T-helper 2 cell treated with Interferon-gamma antibody and Interleukin-4, amounts not matched to agents 5 μg/mL and 100 μg/mL, for 36 hours (primary cell): Measurements from ENCODE around the gene APLN.
A peak's percentile ranks its signal among the peaks of the same experiment; 100 is the strongest.

Experiments
- DNase-seq: peaks from one replicate; pipeline ENCODE4 v3.0.0; 2021; ENCODE audit warnings: low spot score
- H3K27ac Mint-ChIP-seq: one replicate; pipeline ENCODE4 v1.8.0; 2021; ENCODE audit warnings: mild to moderate bottlenecking, mixed read lengths
- H3K27me3 Mint-ChIP-seq: one replicate; pipeline ENCODE4 v1.8.0; 2021; ENCODE audit warnings: low read depth, mixed read lengths
- H3K36me3 Mint-ChIP-seq: one replicate; pipeline ENCODE4 v1.8.0; 2021; ENCODE audit warnings: low read depth, mixed read lengths
- H3K4me1 Mint-ChIP-seq: one replicate; pipeline ENCODE4 v1.8.0; 2021; ENCODE audit warnings: low read depth, mixed read lengths
- H3K4me3 Mint-ChIP-seq: one replicate; pipeline ENCODE4 v1.8.0; 2022; ENCODE audit warnings: mild to moderate bottlenecking, moderate library complexity, mixed read lengths
- H3K9me3 Mint-ChIP-seq: one replicate; pipeline ENCODE4 v1.8.0; 2021; ENCODE audit warnings: mixed read lengths

The APLN gene

GRCh38 chrX:129686422-129686948 is 31.7 kb upstream of the APLN start:
- H3K36me3 Mint-ChIP-seq, result no peaks in the 10 kb centered on the region
- no peak overlapping the region for H3K27ac Mint-ChIP-seq
- no peaks in the 10 kb centered on the region for H3K9me3 Mint-ChIP-seq
- H3K4me3 Mint-ChIP-seq, result no peak overlapping the region
- no peaks in the 10 kb centered on the region for H3K4me1 Mint-ChIP-seq
- DNase-seq, result no peak
- H3K27me3 Mint-ChIP-seq, result no peaks in the 10 kb centered on the region

- Mint-ChIP-seq H3K4me1 (peaks cover 7% of the 10 kb centered on the region), H3K9me3 (no peaks in the 10 kb centered on the region), H3K27me3 (no peaks in the 10 kb centered on the region), H3K36me3 (no peaks in the 10 kb centered on the region), H3K27ac (no peak overlapping the region), H3K4me3 (no peak overlapping the region)
- no peak for DNase-seq
These were observed 28.2 kb upstream of the APLN start for GRCh38 chrX:129682979-129683378.

- H3K36me3 Mint-ChIP-seq, result no peaks in the 10 kb centered on the region
- H3K4me1 Mint-ChIP-seq, result peaks cover 7% of the 10 kb centered on the region
- no peaks in the 10 kb centered on the region for H3K9me3 Mint-ChIP-seq
- DNase-seq, result no peak
- peaks cover 5% of the 10 kb centered on the region for H3K27me3 Mint-ChIP-seq
- no peak overlapping the region for H3K27ac Mint-ChIP-seq
- H3K4me3 Mint-ChIP-seq, result no peak overlapping the region
These were observed 25.1 kb upstream of the APLN start for GRCh38 chrX:129679901-129680300.

- peak overlapping the region; percentile 57 for H3K4me3 Mint-ChIP-seq
- H3K36me3 Mint-ChIP-seq, result no peaks in the 10 kb centered on the region
- peaks cover 7% of the 10 kb centered on the region for H3K4me1 Mint-ChIP-seq
- no peaks in the 10 kb centered on the region for H3K9me3 Mint-ChIP-seq
- H3K27ac Mint-ChIP-seq, result no peak overlapping the region
- peak; percentile 6 for DNase-seq
- H3K27me3 Mint-ChIP-seq, result peaks cover 14% of the 10 kb centered on the region
These were observed 23.9 kb upstream of the APLN start for GRCh38 chrX:129678614-129679195.

- peaks cover 51% of the 10 kb centered on the region for H3K27me3 Mint-ChIP-seq
- no peak overlapping the region for H3K4me3 Mint-ChIP-seq
- peaks cover 4% of the 10 kb centered on the region for H3K9me3 Mint-ChIP-seq
- no peak overlapping the region for H3K27ac Mint-ChIP-seq
- H3K36me3 Mint-ChIP-seq, result no peaks in the 10 kb centered on the region
- peaks cover 6% of the 10 kb centered on the region for H3K4me1 Mint-ChIP-seq
- DNase-seq, result no peak
These were observed 12.7 kb upstream of the APLN start for GRCh38 chrX:129667412-129667811.

- DNase-seq, result no peak
- Mint-ChIP-seq H3K9me3 (peaks cover 4% of the 10 kb centered on the region), H3K27me3 (peaks cover 56% of the 10 kb centered on the region), H3K36me3 (no peaks in the 10 kb centered on the region), H3K27ac (no peak overlapping the region), H3K4me1 (peaks cover 6% of the 10 kb centered on the region), H3K4me3 (no peak overlapping the region)
These were observed 11.3 kb upstream of the APLN start for GRCh38 chrX:129665916-129666644.

GRCh38 chrX:129663171-129663570 is 8.4 kb upstream of the APLN start:
- Mint-ChIP-seq H3K4me3 (no peak overlapping the region), H3K36me3 (no peaks in the 10 kb centered on the region), H3K4me1 (no peaks in the 10 kb centered on the region), H3K27ac (no peak overlapping the region), H3K9me3 (peaks cover 4% of the 10 kb centered on the region), H3K27me3 (peaks cover 36% of the 10 kb centered on the region)
- no peak for DNase-seq

- no peak overlapping the region for H3K4me3 Mint-ChIP-seq
- no peak for DNase-seq
- H3K4me1 Mint-ChIP-seq, result no peaks in the 10 kb centered on the region
- H3K36me3 Mint-ChIP-seq, result no peaks in the 10 kb centered on the region
- peaks cover 30% of the 10 kb centered on the region for H3K27me3 Mint-ChIP-seq
- no peaks in the 10 kb centered on the region for H3K9me3 Mint-ChIP-seq
- no peak overlapping the region for H3K27ac Mint-ChIP-seq
These were observed 6.6 kb upstream of the APLN start for GRCh38 chrX:129661369-129661768.

DNA sequence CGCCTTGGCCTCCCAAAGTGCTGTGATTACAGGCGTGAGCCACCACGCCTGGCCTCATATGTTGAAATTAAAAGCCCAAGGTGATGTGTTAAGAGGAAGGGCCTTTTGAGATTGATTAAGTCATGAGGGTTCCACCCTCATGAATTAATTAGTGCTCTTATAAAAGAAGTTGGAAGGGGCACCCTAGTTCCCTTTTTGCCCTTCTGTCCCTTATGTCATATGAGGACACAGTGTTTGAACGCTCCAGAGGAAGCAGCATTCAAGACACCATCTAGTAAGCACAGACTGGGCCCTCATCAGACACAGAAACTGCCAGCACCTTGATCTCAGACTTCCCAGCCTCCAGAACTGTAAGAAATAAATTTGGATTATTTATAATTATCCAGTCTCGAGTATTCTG is 5.1 kb upstream of the APLN start:
- H3K9me3 Mint-ChIP-seq, result no peaks in the 10 kb centered on the region
- H3K27me3 Mint-ChIP-seq, result peaks cover 29% of the 10 kb centered on the region
- no peaks in the 10 kb centered on the region for H3K36me3 Mint-ChIP-seq

GRCh38 chrX:129659141-129659540 is 4.4 kb upstream of the APLN start:
- DNase-seq, result no peak
- H3K9me3 Mint-ChIP-seq, result no peaks in the 10 kb centered on the region
- peaks cover 27% of the 10 kb centered on the region for H3K27me3 Mint-ChIP-seq
- no peaks in the 10 kb centered on the region for H3K36me3 Mint-ChIP-seq
- H3K27ac Mint-ChIP-seq, result no peak overlapping the region
- H3K4me1 Mint-ChIP-seq, result peaks cover 5% of the 10 kb centered on the region
- no peak overlapping the region for H3K4me3 Mint-ChIP-seq

More for the DNA sequence above, 5.1 kb upstream of the APLN start:
- H3K27ac Mint-ChIP-seq, result no peak overlapping the region
- H3K4me1 Mint-ChIP-seq, result peaks cover 5% of the 10 kb centered on the region
- no peak for DNase-seq
- no peak overlapping the region for H3K4me3 Mint-ChIP-seq

DNA sequence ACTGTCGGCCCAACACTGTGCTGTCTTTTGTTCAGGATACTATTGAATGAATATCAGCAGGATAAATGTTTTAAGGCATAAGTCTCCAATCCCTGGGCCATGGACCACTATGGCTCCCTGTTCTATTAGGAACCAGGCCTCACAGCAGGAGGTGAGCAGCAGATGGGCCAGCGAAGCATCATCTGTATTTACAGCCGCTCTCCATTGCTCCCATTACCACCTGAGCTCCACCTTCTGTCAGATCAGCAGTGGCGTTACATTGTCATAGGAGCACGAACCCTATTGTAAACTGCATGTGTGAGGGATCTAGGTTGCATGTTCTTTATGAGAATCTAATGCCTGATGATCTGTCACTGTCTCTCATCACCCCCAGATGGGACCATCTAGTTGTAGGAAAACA is 3.7 kb upstream of the APLN start:
- Mint-ChIP-seq H3K9me3 (no peaks in the 10 kb centered on the region), H3K36me3 (no peaks in the 10 kb centered on the region), H3K4me3 (no peak overlapping the region), H3K4me1 (peaks cover 5% of the 10 kb centered on the region), H3K27ac (no peak overlapping the region), H3K27me3 (peaks cover 25% of the 10 kb centered on the region)
- no peak for DNase-seq

GRCh38 chrX:129655547-129656249 is 942 bp upstream of the APLN start:
- H3K36me3 Mint-ChIP-seq, result no peaks in the 10 kb centered on the region
- no peaks in the 10 kb centered on the region for H3K9me3 Mint-ChIP-seq
- H3K27ac Mint-ChIP-seq, result no peak overlapping the region
- H3K4me3 Mint-ChIP-seq, result peak overlapping the region; percentile 59
- H3K4me1 Mint-ChIP-seq, result peaks cover 5% of the 10 kb centered on the region
- DNase-seq, result no peak
- peaks cover 24% of the 10 kb centered on the region for H3K27me3 Mint-ChIP-seq

GRCh38 chrX:129653971-129654651 is 645 bp downstream of the APLN start:
- DNase-seq, result no peak
- no peaks in the 10 kb centered on the region for H3K36me3 Mint-ChIP-seq
- H3K9me3 Mint-ChIP-seq, result no peaks in the 10 kb centered on the region
- peaks cover 28% of the 10 kb centered on the region for H3K27me3 Mint-ChIP-seq
- peak overlapping the region; percentile 63 for H3K4me3 Mint-ChIP-seq
- H3K4me1 Mint-ChIP-seq, result peaks cover 5% of the 10 kb centered on the region
- no peak overlapping the region for H3K27ac Mint-ChIP-seq
